Measurements from ENCODE around the gene PTGFR. TPM values are rescaled to one million over a fixed set of nuclear protein-coding genes. Genes with fewer than 3 reads are reported as not detected.

Gene PTGFR
- total RNA-seq, 1 experiment from 2014 or later, result not detected

DNA sequence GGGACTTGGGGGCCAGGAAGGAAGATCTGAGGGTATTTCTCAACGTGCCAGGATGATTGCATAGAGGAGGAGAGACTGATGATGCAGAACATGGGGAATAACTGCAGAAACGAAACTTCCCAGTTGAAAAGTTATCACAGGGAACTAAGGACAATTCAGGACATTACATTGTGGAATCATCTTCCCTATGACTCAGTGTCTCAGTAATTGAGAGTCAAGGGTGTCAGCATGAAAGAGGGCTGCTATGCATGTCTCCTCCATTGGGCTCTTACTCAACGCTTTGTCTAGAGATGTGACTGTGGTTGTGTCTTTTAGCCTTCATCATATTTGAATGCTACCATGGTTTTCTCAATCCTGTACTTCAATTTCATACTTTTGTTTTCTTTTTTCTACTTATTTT is 48.9 kb upstream of the PTGFR start:
- no peak for TF ChIP-seq ATF3 (IDR thresholded peaks at IDR 0.05)
- TF ChIP-seq TCF7L2 (IDR thresholded peaks at IDR 0.05; ENCODE audit: borderline replicate concordance, extremely low read depth, insufficient read depth, insufficient read length), result no peak
- TF ChIP-seq EZH2 (IDR thresholded peaks at IDR 0.05), result no peak
- TF ChIP-seq, protein P1, sequence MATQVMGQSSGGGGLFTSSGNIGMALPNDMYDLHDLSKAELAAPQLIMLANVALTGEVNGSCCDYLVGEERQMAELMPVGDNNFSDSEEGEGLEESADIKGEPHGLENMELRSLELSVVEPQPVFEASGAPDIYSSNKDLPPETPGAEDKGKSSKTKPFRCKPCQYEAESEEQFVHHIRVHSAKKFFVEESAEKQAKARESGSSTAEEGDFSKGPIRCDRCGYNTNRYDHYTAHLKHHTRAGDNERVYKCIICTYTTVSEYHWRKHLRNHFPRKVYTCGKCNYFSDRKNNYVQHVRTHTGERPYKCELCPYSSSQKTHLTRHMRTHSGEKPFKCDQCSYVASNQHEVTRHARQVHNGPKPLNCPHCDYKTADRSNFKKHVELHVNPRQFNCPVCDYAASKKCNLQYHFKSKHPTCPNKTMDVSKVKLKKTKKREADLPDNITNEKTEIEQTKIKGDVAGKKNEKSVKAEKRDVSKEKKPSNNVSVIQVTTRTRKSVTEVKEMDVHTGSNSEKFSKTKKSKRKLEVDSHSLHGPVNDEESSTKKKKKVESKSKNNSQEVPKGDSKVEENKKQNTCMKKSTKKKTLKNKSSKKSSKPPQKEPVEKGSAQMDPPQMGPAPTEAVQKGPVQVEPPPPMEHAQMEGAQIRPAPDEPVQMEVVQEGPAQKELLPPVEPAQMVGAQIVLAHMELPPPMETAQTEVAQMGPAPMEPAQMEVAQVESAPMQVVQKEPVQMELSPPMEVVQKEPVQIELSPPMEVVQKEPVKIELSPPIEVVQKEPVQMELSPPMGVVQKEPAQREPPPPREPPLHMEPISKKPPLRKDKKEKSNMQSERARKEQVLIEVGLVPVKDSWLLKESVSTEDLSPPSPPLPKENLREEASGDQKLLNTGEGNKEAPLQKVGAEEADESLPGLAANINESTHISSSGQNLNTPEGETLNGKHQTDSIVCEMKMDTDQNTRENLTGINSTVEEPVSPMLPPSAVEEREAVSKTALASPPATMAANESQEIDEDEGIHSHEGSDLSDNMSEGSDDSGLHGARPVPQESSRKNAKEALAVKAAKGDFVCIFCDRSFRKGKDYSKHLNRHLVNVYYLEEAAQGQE (IDR thresholded peaks at IDR 0.05; ENCODE audit: low read depth), result no peak
- no peak for TF ChIP-seq EGR1 (IDR thresholded peaks at IDR 0.05; ENCODE audit: low read depth)
- TF ChIP-seq ZFX (IDR thresholded peaks at IDR 0.05), result no peak
- TF ChIP-seq, protein P2, sequence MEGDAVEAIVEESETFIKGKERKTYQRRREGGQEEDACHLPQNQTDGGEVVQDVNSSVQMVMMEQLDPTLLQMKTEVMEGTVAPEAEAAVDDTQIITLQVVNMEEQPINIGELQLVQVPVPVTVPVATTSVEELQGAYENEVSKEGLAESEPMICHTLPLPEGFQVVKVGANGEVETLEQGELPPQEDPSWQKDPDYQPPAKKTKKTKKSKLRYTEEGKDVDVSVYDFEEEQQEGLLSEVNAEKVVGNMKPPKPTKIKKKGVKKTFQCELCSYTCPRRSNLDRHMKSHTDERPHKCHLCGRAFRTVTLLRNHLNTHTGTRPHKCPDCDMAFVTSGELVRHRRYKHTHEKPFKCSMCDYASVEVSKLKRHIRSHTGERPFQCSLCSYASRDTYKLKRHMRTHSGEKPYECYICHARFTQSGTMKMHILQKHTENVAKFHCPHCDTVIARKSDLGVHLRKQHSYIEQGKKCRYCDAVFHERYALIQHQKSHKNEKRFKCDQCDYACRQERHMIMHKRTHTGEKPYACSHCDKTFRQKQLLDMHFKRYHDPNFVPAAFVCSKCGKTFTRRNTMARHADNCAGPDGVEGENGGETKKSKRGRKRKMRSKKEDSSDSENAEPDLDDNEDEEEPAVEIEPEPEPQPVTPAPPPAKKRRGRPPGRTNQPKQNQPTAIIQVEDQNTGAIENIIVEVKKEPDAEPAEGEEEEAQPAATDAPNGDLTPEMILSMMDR (IDR thresholded peaks at IDR 0.05 in 2 of 3, conservative IDR thresholded peaks at IDR 0.05 in 1 of 3; ENCODE audit: borderline replicate concordance in 1 of 3, insufficient read depth in 1 of 3, low read depth in 2 of 3, low read length in 2 of 3), result no peak
- TF ChIP-seq CBX3 (IDR thresholded peaks at IDR 0.05; ENCODE audit: low read depth), result no peak
- TF ChIP-seq, protein P3, sequence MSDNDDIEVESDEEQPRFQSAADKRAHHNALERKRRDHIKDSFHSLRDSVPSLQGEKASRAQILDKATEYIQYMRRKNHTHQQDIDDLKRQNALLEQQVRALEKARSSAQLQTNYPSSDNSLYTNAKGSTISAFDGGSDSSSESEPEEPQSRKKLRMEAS (IDR thresholded peaks at IDR 0.05), result no peak
- no peak for TF ChIP-seq ZBTB33 (IDR thresholded peaks at IDR 0.05; ENCODE audit: extremely low read depth, insufficient replicate concordance, low read length)
- no peak for TF ChIP-seq SIN3A (IDR thresholded peaks at IDR 0.05; ENCODE audit: low read depth)
- TF ChIP-seq CEBPB (IDR thresholded peaks at IDR 0.05; ENCODE audit: low read depth), result no peak
- no peak for TF ChIP-seq POLR2AphosphoS5 (IDR thresholded peaks at IDR 0.05; ENCODE audit: low read depth, low read length)
- no peak for TF ChIP-seq YY1 (IDR thresholded peaks at IDR 0.05; ENCODE audit: extremely low read depth, insufficient replicate concordance, low read depth, low read length)
- no peak for TF ChIP-seq ELF1 (IDR thresholded peaks at IDR 0.05; ENCODE audit: borderline replicate concordance, low read depth)
- ATAC-seq, result no peak

More for the DNA sequence above, 48.9 kb upstream of the PTGFR start:
- H4K20me1 ChIP-seq (ENCODE audit: insufficient read depth), result no peaks in the 10 kb centered on the region
- no peak overlapping the region for H2AFZ ChIP-seq (ENCODE audit: low read depth, low read length, poor library complexity, severe bottlenecking)
- POLR2A ChIA-PET, result no interaction called here
- no peaks in the 10 kb centered on the region for H3K4me1 ChIP-seq (ENCODE audit: control insufficient read depth in 1 of 2, insufficient read depth in 2 of 2, low read length in 2 of 2)
- no peaks in the 10 kb centered on the region for H3K27me3 ChIP-seq (ENCODE audit: insufficient read depth, low read length)
- RAD21 ChIA-PET (ENCODE audit: low non-redundant PET in 1 of 2, low total read pairs in 2 of 2, uncharacterized antibody in 2 of 2, unreplicated experiment in 2 of 2), result no interaction called here
- no peak for DNase-seq (ENCODE audit: low read depth, low spot score)
- no peaks in the 10 kb centered on the region for H3K9me2 ChIP-seq (ENCODE audit: insufficient read depth)
- no peak overlapping the region for H3K4me2 ChIP-seq (ENCODE audit: low read length)
- CTCF ChIA-PET, result no interaction called here
- no peaks in the 10 kb centered on the region for H3K79me2 ChIP-seq (ENCODE audit: insufficient read depth, low read length)
- intact Hi-C loops (cut with micrococcal nuclease), result no loop called here
- no peaks in the 10 kb centered on the region for H3K9me3 ChIP-seq (ENCODE audit: control insufficient read depth in 1 of 2, insufficient read depth in 1 of 2, low read depth in 1 of 2, low read length in 2 of 2)
- no peak overlapping the region for H3K4me3 ChIP-seq (replicated peaks in 1 of 2; ENCODE audit: low read depth in 1 of 2, low read length in 2 of 2)
- H3K9ac ChIP-seq (ENCODE audit: low read length), result no peak overlapping the region
- no peaks in the 10 kb centered on the region for H3K36me3 ChIP-seq (ENCODE audit: control insufficient read depth in 1 of 2, insufficient read depth in 2 of 2, low read length in 2 of 2)
- H3K27ac ChIP-seq (ENCODE audit: low read depth, low read length), result no peak overlapping the region
- BruUV-seq (replicated peaks), result no TSS peak
